DOHH2 (cell line): ENCODE results near the gene TRPM2.

Experiments used
- H3F3A ChIP-seq: fragments of 200-600 bp; sonication (generic), shearing (Covaris generic); 2 replicates; pipeline ENCODE4 v1.6.0; 2016; ENCODE audit warnings: antibody characterized with exemption, mild to moderate bottlenecking; ENCODE audit not compliant: control insufficient read depth, insufficient read depth
- H3K27ac ChIP-seq: fragments of 200-600 bp; sonication (generic); 2 replicates; pipeline ENCODE4 v1.5.1; 2014; ENCODE audit warnings: low read depth, mild to moderate bottlenecking, low read length, moderate library complexity
- H3K27me3 ChIP-seq: fragments of 200-600 bp; sonication (generic); 2 replicates; pipeline ENCODE4 v1.6.1; 2014; ENCODE audit warnings: mild to moderate bottlenecking, low read length, mixed read lengths; ENCODE audit not compliant: control insufficient read depth
- H3K36me3 ChIP-seq: fragments of 200-600 bp; sonication (generic); 2 replicates; pipeline ENCODE4 v1.6.1; 2014; ENCODE audit warnings: mild to moderate bottlenecking, low read length, moderate library complexity, mixed read lengths; ENCODE audit not compliant: control insufficient read depth
- H3K4me1 ChIP-seq: fragments of 200-600 bp; sonication (generic); 2 replicates; pipeline ENCODE4 v1.6.1; 2014; ENCODE audit warnings: mild to moderate bottlenecking, low read length, mixed read lengths; ENCODE audit not compliant: control insufficient read depth
- H3K4me2 ChIP-seq: fragments of 200-600 bp; sonication (generic); 2 replicates; pipeline ENCODE4 v1.6.0; 2014; ENCODE audit warnings: mild to moderate bottlenecking, low read length, moderate library complexity
- H3K4me3 ChIP-seq: fragments of 200-600 bp; sonication (generic); 2 replicates; pipeline ENCODE4 v1.5.1; 2014; ENCODE audit warnings: mild to moderate bottlenecking, low read length, mixed read lengths
- H3K79me2 ChIP-seq: fragments of 200-600 bp; sonication (generic); 2 replicates; pipeline ENCODE4 v1.6.1; 2014; ENCODE audit warnings: mild to moderate bottlenecking, low read length, mixed read lengths; ENCODE audit not compliant: control insufficient read depth
- H3K9me2 ChIP-seq: fragments of 200-600 bp; sonication (generic); replicated peaks from 2 replicates; pipeline ENCODE4 v1.6.1; 2014; ENCODE audit warnings: mild to moderate bottlenecking, low read length, mixed read lengths; ENCODE audit not compliant: control insufficient read depth
- H3K9me3 ChIP-seq: fragments of 200-600 bp; sonication (generic); 2 replicates; pipeline ENCODE4 v1.6.1; 2014; ENCODE audit warnings: antibody characterized with exemption, low read length, mixed read lengths; ENCODE audit not compliant: control insufficient read depth, insufficient read depth
- H4K20me1 ChIP-seq: fragments of 200-600 bp; sonication (generic); 2 replicates; pipeline ENCODE4 v1.6.0; 2014; ENCODE audit warnings: low read depth, mild to moderate bottlenecking, antibody characterized with exemption, low read length, moderate library complexity; ENCODE audit not compliant: control insufficient read depth, insufficient read depth
- EZH2phosphoT487 ChIP-seq: fragments of 200-600 bp; sonication (generic); IDR thresholded peaks from 2 replicates; pipeline ENCODE4 v1.6.1; 2017; ENCODE audit warnings: borderline replicate concordance, mild to moderate bottlenecking, antibody characterized with exemption, low read length, moderate library complexity, mixed read lengths
- TF ChIP-seq, protein P1 (sequence below): fragments of 200-600 bp; sonication (generic); IDR thresholded peaks from one replicate; pipeline ENCODE4 v1.5.1; 2014; ENCODE audit warnings: antibody characterized with exemption, mild to moderate bottlenecking, low read depth, low read length; ENCODE audit not compliant: poor library complexity, severe bottlenecking

Gene TRPM2

DNA sequence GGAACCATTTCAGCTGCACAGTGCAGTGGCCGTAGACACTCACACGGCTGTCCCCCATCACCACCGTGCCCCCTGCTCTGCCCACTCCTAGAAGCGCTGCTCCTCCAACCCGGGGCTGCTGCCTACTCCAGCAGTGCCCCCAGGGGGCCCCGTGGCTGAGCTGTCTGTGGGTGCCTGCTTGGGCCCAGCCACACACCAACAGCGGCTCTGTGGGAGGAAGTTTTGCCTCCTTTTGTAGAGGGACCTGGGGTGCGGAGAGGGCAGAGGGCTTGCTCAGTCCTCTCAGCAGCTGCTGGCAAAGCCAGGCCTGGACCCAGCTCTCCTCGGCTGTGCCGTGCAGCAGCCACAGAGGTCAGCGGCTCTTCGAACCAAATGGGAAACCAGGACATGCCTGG, 90.5 kb downstream of the TRPM2 start:
- no peaks in the 10 kb centered on the region for H3K27me3 ChIP-seq
- no peak overlapping the region for H3K27ac ChIP-seq
- no peaks in the 10 kb centered on the region for H3K79me2 ChIP-seq
- no peaks in the 10 kb centered on the region for H3K36me3 ChIP-seq
- H4K20me1 ChIP-seq = no peaks in the 10 kb centered on the region
- no peak overlapping the region for H3K4me2 ChIP-seq
- no peak overlapping the region for H3K4me3 ChIP-seq
- no peaks in the 10 kb centered on the region for H3F3A ChIP-seq
- no peak for TF ChIP-seq EZH2phosphoT487
- TF ChIP-seq, protein P1, sequence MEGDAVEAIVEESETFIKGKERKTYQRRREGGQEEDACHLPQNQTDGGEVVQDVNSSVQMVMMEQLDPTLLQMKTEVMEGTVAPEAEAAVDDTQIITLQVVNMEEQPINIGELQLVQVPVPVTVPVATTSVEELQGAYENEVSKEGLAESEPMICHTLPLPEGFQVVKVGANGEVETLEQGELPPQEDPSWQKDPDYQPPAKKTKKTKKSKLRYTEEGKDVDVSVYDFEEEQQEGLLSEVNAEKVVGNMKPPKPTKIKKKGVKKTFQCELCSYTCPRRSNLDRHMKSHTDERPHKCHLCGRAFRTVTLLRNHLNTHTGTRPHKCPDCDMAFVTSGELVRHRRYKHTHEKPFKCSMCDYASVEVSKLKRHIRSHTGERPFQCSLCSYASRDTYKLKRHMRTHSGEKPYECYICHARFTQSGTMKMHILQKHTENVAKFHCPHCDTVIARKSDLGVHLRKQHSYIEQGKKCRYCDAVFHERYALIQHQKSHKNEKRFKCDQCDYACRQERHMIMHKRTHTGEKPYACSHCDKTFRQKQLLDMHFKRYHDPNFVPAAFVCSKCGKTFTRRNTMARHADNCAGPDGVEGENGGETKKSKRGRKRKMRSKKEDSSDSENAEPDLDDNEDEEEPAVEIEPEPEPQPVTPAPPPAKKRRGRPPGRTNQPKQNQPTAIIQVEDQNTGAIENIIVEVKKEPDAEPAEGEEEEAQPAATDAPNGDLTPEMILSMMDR = no peak
- no peaks in the 10 kb centered on the region for H3K9me2 ChIP-seq
- no peaks in the 10 kb centered on the region for H3K9me3 ChIP-seq
- no peaks in the 10 kb centered on the region for H3K4me1 ChIP-seq

- Histone ChIP-seq H4K20me1 (no peaks in the 10 kb centered on the region), H3K4me3 (no peak overlapping the region), H3F3A (no peaks in the 10 kb centered on the region), H3K4me1 (no peaks in the 10 kb centered on the region), H3K79me2 (no peaks in the 10 kb centered on the region), H3K27ac (no peak overlapping the region), H3K9me3 (no peaks in the 10 kb centered on the region), H3K36me3 (no peaks in the 10 kb centered on the region), H3K27me3 (no peaks in the 10 kb centered on the region), H3K9me2 (no peaks in the 10 kb centered on the region), H3K4me2 (no peak overlapping the region)
- TF ChIP-seq, protein P1 = peak; percentile 62
- TF ChIP-seq EZH2phosphoT487 = no peak
These were observed 91.0 kb downstream of the TRPM2 start for GRCh38 chr21:44444286-44444931.

GRCh38 chr21:44445145-44445812, 91.9 kb downstream of the TRPM2 start:
- H3K27me3 ChIP-seq = no peaks in the 10 kb centered on the region

More at GRCh38 chr21:44445145-44445812, 91.9 kb downstream of the TRPM2 start:
- H3K9me2 ChIP-seq = no peaks in the 10 kb centered on the region
- H4K20me1 ChIP-seq = no peaks in the 10 kb centered on the region
- H3K4me3 ChIP-seq = no peak overlapping the region
- H3K79me2 ChIP-seq = no peaks in the 10 kb centered on the region
- H3K9me3 ChIP-seq = no peaks in the 10 kb centered on the region
- no peaks in the 10 kb centered on the region for H3K36me3 ChIP-seq
- H3K4me1 ChIP-seq = no peaks in the 10 kb centered on the region
- TF ChIP-seq, protein P1 = no peak
- no peak for TF ChIP-seq EZH2phosphoT487
- H3F3A ChIP-seq = no peaks in the 10 kb centered on the region
- no peak overlapping the region for H3K27ac ChIP-seq
- no peak overlapping the region for H3K4me2 ChIP-seq
